HL-60 (cell line): ENCODE data around the gene PPP1R14C.

Experiments used
- CTCF ChIP-seq: IDR thresholded peaks from one replicate; pipeline ENCODE4 v1.5.1; 2011; ENCODE audit warnings: low read length, control low read depth, inconsistent platforms; ENCODE audit not compliant: insufficient read depth
- POLR2AphosphoS5 ChIP-seq: IDR thresholded peaks from 2 replicates; pipeline ENCODE4 v1.6.1; 2012; ENCODE audit warnings: low read depth
- REST ChIP-seq: IDR thresholded peaks from 2 replicates; pipeline ENCODE4 v1.6.1; 2012; ENCODE audit warnings: low read depth; ENCODE audit not compliant: insufficient replicate concordance

GRCh38 chr6:150203871-150204545, 61.2 kb downstream of the PPP1R14C start:
- TF ChIP-seq CTCF (no peak), POLR2AphosphoS5 (no peak), REST (no peak)
